Transverse colon (tissue), 4 donors: ENCODE data around the gene ZC3H13.

Experiments used
- CTCF ChIP-seq, 5 experiments: fragments of 200-600 bp in 3 of 5; fragments of 450-650 bp in 2 of 5; sonication (generic) in 3 of 5; IDR thresholded peaks; 1 replicate in 2 of 5; 2 replicates in 3 of 5; pipeline ENCODE4 v1.5.1; 2016 to 2017; ENCODE audit warnings: antibody characterized with exemption in 5 of 5, inconsistent platforms in 3 of 5, mild to moderate bottlenecking in 2 of 5, moderate library complexity in 1 of 5
- EP300 ChIP-seq: sonication (generic); formaldehyde crosslinking; IDR thresholded peaks from one replicate; pipeline ENCODE4 v1.6.1; 2017; ENCODE audit warnings: antibody characterized with exemption, low read depth
- POLR2A ChIP-seq: fragments of 450-650 bp; IDR thresholded peaks from one replicate; pipeline ENCODE4 v1.6.1; 2016; ENCODE audit warnings: antibody characterized with exemption, mild to moderate bottlenecking, moderate library complexity
- POLR2AphosphoS5 ChIP-seq, 3 donors: sonication (generic); formaldehyde crosslinking; IDR thresholded peaks; one replicate each; pipeline ENCODE4 v1.6.1; 2016; ENCODE audit warnings: antibody characterized with exemption in 3 of 3

- no peak for TF ChIP-seq POLR2A
- no peak for TF ChIP-seq CTCF (IDR thresholded peaks at IDR 0.05)
- TF ChIP-seq EP300: no peak
- no peak for TF ChIP-seq POLR2AphosphoS5 (IDR thresholded peaks at IDR 0.05)
Measured at GRCh38 chr13:46086985-46087384, 34.4 kb upstream of the ZC3H13 start.
